GM12878 (cell line): ENCODE data around the gene KCNE4. TPM values are rescaled to one million over a fixed set of nuclear protein-coding genes. Genes with fewer than 3 reads are reported as not detected.

ENCODE experiments used
- ATAC-seq: fragments of 200-7000 bp; cut with Tn5 transposase; 3 replicates; pipeline ENCODE4 v1.9.1; 2020; ENCODE audit warnings: mild to moderate bottlenecking, moderate library complexity
- BruUV-seq: library from RNA; stranded (reverse); fragments of 400-500 nt; replicated peaks from 2 replicates; lab custom pipeline; 2021; lab: Mats Ljungman, UMichigan
- CTCF ChIA-PET: fragments of 300-600 bp; sonication (Branson Sonifier 250); formaldehyde crosslinking; extraction: SDS; loops from one replicate; lab custom pipeline; 2021; ENCODE audit warnings: inconsistent platforms; lab: Yijun Ruan, JAX
- POLR2A ChIA-PET: fragments of 350-600 bp; formaldehyde crosslinking; extraction: SDS; loops from one replicate; lab custom pipeline; 2021; ENCODE audit warnings: inconsistent platforms; lab: Charles Lee
- RAD21 ChIA-PET: fragments of 300-600 bp; sonication (Branson Sonifier 250); formaldehyde crosslinking; loops from one replicate; lab custom pipeline; 2023; ENCODE audit warnings: antibody characterized with exemption; ENCODE audit not compliant: unreplicated experiment; lab: Charles Lee
- SMC1A ChIA-PET: fragments of 300-600 bp; sonication (Branson Sonifier 250); formaldehyde crosslinking; loops from one replicate; lab custom pipeline; 2023; ENCODE audit not compliant: unreplicated experiment, uncharacterized antibody; lab: Charles Lee
- DNase-seq: peaks from one replicate; pipeline ENCODE4 v3.0.0-alpha.2; 2011; ENCODE audit warnings: low read depth, low spot score
- FAIRE-seq: peaks from 3 replicates; lab custom pipeline; 2011; peaks lifted over from hg19 to GRCh38; lab: Jason Lieb, UNC
- H2AFZ ChIP-seq: 2 replicates; pipeline ENCODE4 v1.6.0; 2011; ENCODE audit warnings: low read depth, low read length, control low read depth; ENCODE audit not compliant: control insufficient read depth
- H3K27ac ChIP-seq: 2 replicates; pipeline ENCODE4 v1.5.1; 2011; ENCODE audit warnings: control low read depth; ENCODE audit not compliant: control insufficient read depth, insufficient read depth
- H3K27me3 ChIP-seq, 2 experiments: replicated peaks in 1 of 2; 2 replicates each; pipeline versions ENCODE4 v1.6.0 to v1.6.1; 2011; ENCODE audit warnings: low read length in 1 of 2; ENCODE audit not compliant: control insufficient read depth in 2 of 2, insufficient read depth in 2 of 2
- H3K36me3 ChIP-seq, 2 experiments: 2 replicates each; pipeline ENCODE4 v1.5.1; 2011; ENCODE audit warnings: low read length in 1 of 2; ENCODE audit not compliant: control insufficient read depth in 2 of 2, insufficient read depth in 2 of 2
- H3K4me1 ChIP-seq: 2 replicates; pipeline ENCODE4 v1.6.1; 2011; ENCODE audit warnings: mild to moderate bottlenecking, low read length, moderate library complexity, mixed read lengths; ENCODE audit not compliant: control insufficient read depth, insufficient read depth
- H3K4me2 ChIP-seq: 2 replicates; pipeline ENCODE4 v1.6.0; 2011; ENCODE audit warnings: control low read depth; ENCODE audit not compliant: control insufficient read depth, insufficient read depth
- H3K4me3 ChIP-seq: fragments of 200-600 bp; sonication (generic); 2 replicates; pipeline ENCODE4 v1.5.1; 2016
- H3K79me2 ChIP-seq: 2 replicates; pipeline ENCODE4 v1.6.0; 2011; ENCODE audit warnings: low read length; ENCODE audit not compliant: control insufficient read depth, insufficient read depth
- H3K9ac ChIP-seq: 2 replicates; pipeline ENCODE4 v1.8.0; 2011; ENCODE audit warnings: low read length, control low read depth, mixed read lengths; ENCODE audit not compliant: control insufficient read depth, insufficient read depth
- H3K9me3 ChIP-seq: replicated peaks from 3 replicates; pipeline ENCODE4 v1.5.1; 2011; ENCODE audit warnings: mild to moderate bottlenecking, low read length; ENCODE audit not compliant: control insufficient read depth, insufficient read depth
- H4K20me1 ChIP-seq: 2 replicates; pipeline ENCODE4 v1.6.0; 2011; ENCODE audit not compliant: control insufficient read depth, insufficient read depth
- BACH1 ChIP-seq: fragments of 450-650 bp; IDR thresholded peaks from 2 replicates; pipeline ENCODE4 v1.6.1; 2017; ENCODE audit warnings: mild to moderate bottlenecking, borderline replicate concordance
- BCL11A ChIP-seq: IDR thresholded peaks from 2 replicates; pipeline ENCODE4 v1.6.1; 2011; ENCODE audit warnings: low read depth, low read length
- BMI1 ChIP-seq: fragments of 450-650 bp; IDR thresholded peaks from 2 replicates; pipeline ENCODE4 v1.6.1; 2016; ENCODE audit warnings: mild to moderate bottlenecking, moderate library complexity, borderline replicate concordance
- BRCA1 ChIP-seq: IDR thresholded peaks from 2 replicates; pipeline ENCODE4 v1.6.1; 2011; ENCODE audit warnings: low read depth, low read length, improper control_type of control experiment
- CBX3 ChIP-seq: fragments of 200-600 bp; sonication (generic); IDR thresholded peaks from 2 replicates; pipeline ENCODE4 v1.6.1; 2016; ENCODE audit warnings: low read depth, borderline replicate concordance
- CHD2 ChIP-seq: IDR thresholded peaks from 2 replicates; pipeline ENCODE4 v1.6.1; 2011; ENCODE audit warnings: low read depth, low read length, improper control_type of control experiment, borderline replicate concordance
- E4F1 ChIP-seq: fragments of 450-650 bp; IDR thresholded peaks from 2 replicates; pipeline ENCODE4 v1.6.1; 2018; ENCODE audit warnings: borderline replicate concordance, mild to moderate bottlenecking; ENCODE audit not compliant: partially characterized antibody
- HSF1 ChIP-seq: fragments of 150-350 bp; IDR thresholded peaks from 2 replicates; pipeline ENCODE4 v1.6.1; 2014; ENCODE audit warnings: mild to moderate bottlenecking, low read depth, low read length
- IRF5 ChIP-seq: fragments of 450-650 bp; IDR thresholded peaks from 2 replicates; pipeline ENCODE4 v1.6.1; 2017; ENCODE audit warnings: borderline replicate concordance
- NFIC ChIP-seq: IDR thresholded peaks from 2 replicates; pipeline ENCODE4 v1.6.1; 2012; ENCODE audit warnings: low read depth, mild to moderate bottlenecking, inconsistent platforms, low read length, moderate library complexity
- RELB ChIP-seq: fragments of 450-650 bp; IDR thresholded peaks from 2 replicates; pipeline ENCODE4 v1.6.1; 2017; ENCODE audit warnings: low read depth, mild to moderate bottlenecking, moderate library complexity
- TARDBP ChIP-seq: IDR thresholded peaks from 2 replicates; pipeline ENCODE4 v1.6.1; 2016; ENCODE audit warnings: borderline replicate concordance
- TCF3 ChIP-seq: IDR thresholded peaks from 2 replicates; pipeline ENCODE4 v1.6.1; 2012; ENCODE audit warnings: low read depth, mild to moderate bottlenecking, low read length, borderline replicate concordance; ENCODE audit not compliant: insufficient read depth
- ZNF217 ChIP-seq: fragments of 450-650 bp; IDR thresholded peaks from 2 replicates; pipeline ENCODE4 v1.6.1; 2017; ENCODE audit warnings: antibody characterized with exemption, mild to moderate bottlenecking
- WGBS: methylation state at CpG from one replicate; pipeline ENCODE4 v1.1.6; 2016; ENCODE audit warnings: low lambda C conversion rate; ENCODE audit not compliant: insufficient replicate concordance, insufficient coverage; ENCODE audit errors: missing lambda C conversion rate; 5-methylcytosine and 5-hydroxymethylcytosine counted together
- in situ Hi-C: fragments of 300-500 bp; cut with MboI; formaldehyde crosslinking; loops from 9 replicates; pipeline ENCODE4 v1.14.3; 2018; ENCODE audit warnings: mixed read lengths
- intact Hi-C: fragments of 100-400 bp; cut with micrococcal nuclease; formaldehyde crosslinking; loops from one replicate; pipeline ENCODE4 v1.14.2; 2022; ENCODE audit not compliant: unreplicated experiment
- polyA plus RNA-seq, 11 experiments: library from polyadenylated mRNA; depleted of rRNA in 4 of 11; unstranded in 6 of 11; stranded (reverse) in 5 of 11; fragments of >200 nt; fragmentation: Nextera tagmentation in 4 of 11; fragmentation: Illumina TruSeq in 1 of 11; extraction: Ambion mirVana in 4 of 11; extraction: Trizol in 1 of 11; gene quantifications; 1 replicate in 1 of 11; 2 replicates in 10 of 11; pipeline versions ENCODE4 v1.2.1 to v1.2.3, GENCODE V29; 2011 to 2016; ENCODE audit warnings: inconsistent platforms in 2 of 11, missing spikeins in 2 of 11, low read depth in 1 of 11
- total RNA-seq, 4 experiments: library from RNA; depleted of rRNA in 3 of 4; stranded (reverse); fragments of >200 nt in 3 of 4; fragmentation: Illumina TruSeq in 1 of 4; extraction: Trizol in 1 of 4; gene quantifications; 2 replicates each; pipeline versions ENCODE4 v1.2.1 to v1.2.3, GENCODE V29; 2013 to 2021

KCNE4 gene
- total and polyA plus RNA-seq, 10 of the 15 experiments (the other 5 are each of a cell fraction or from before 2014, with no cell fraction given): 0.30 TPM; not detected in 9

- BruUV-seq: no TSS peak
- no peak overlapping the region for H2AFZ ChIP-seq
- ATAC-seq: no peak
- no peaks in the 10 kb centered on the region for H3K36me3 ChIP-seq
- no peaks in the 10 kb centered on the region for H4K20me1 ChIP-seq
- RAD21 ChIA-PET: no interaction called here
- SMC1A ChIA-PET: no interaction called here
- in situ Hi-C loops (no loop called here), intact Hi-C loops (no loop called here)
- no peak overlapping the region for H3K4me2 ChIP-seq
- H3K9ac ChIP-seq: no peak overlapping the region
- no peaks in the 10 kb centered on the region for H3K4me1 ChIP-seq
- no peaks in the 10 kb centered on the region for H3K79me2 ChIP-seq
- H3K27ac ChIP-seq: no peak overlapping the region
- no peak for DNase-seq
- H3K27me3 ChIP-seq: no peaks in the 10 kb centered on the region
- FAIRE-seq: no peak
- no peaks in the 10 kb centered on the region for H3K9me3 ChIP-seq
- no peak overlapping the region for H3K4me3 ChIP-seq
- CTCF ChIA-PET: no interaction called here
- 21% methylated on average over 5 of the region's 5 CpGs for WGBS
- POLR2A ChIA-PET: no interaction called here
- no peak for TF ChIP-seq E4F1
- TF ChIP-seq BRCA1: no peak
- TF ChIP-seq ZNF217: no peak
- no peak for TF ChIP-seq BMI1
- no peak for TF ChIP-seq CBX3
- TF ChIP-seq HSF1: no peak
- no peak for TF ChIP-seq NFIC
- TF ChIP-seq BCL11A: no peak
- no peak for TF ChIP-seq BACH1
- TF ChIP-seq IRF5: no peak
- no peak for TF ChIP-seq RELB
- TF ChIP-seq TARDBP: no peak
- TF ChIP-seq CHD2: no peak
- no peak for TF ChIP-seq TCF3
Observed at GRCh38 chr2:223055836-223056235, 3.8 kb downstream of the KCNE4 start.
